SU-DHL-6 (cell line): Measurements from ENCODE around the gene LRRC17.

Experiments
- H2AFZ ChIP-seq: fragments of 200-600 bp; sonication (generic); 2 replicates; pipeline ENCODE4 v1.6.1; 2014; ENCODE audit warnings: low read depth, mild to moderate bottlenecking, moderate library complexity, mixed read lengths, antibody characterized with exemption, low read length; ENCODE audit not compliant: severe bottlenecking
- H3F3A ChIP-seq: fragments of 200-600 bp; shearing (Covaris generic); 2 replicates; pipeline ENCODE4 v1.6.0; 2016; ENCODE audit warnings: antibody characterized with exemption, mild to moderate bottlenecking; ENCODE audit not compliant: insufficient read depth
- H3K27ac ChIP-seq: fragments of 200-600 bp; sonication (generic); 2 replicates; pipeline ENCODE4 v1.5.1; 2016; ENCODE audit warnings: low read depth, mild to moderate bottlenecking, low read length, moderate library complexity, mixed read lengths
- H3K27me3 ChIP-seq: fragments of 200-600 bp; sonication (generic), shearing (Covaris generic); 2 replicates; pipeline ENCODE4 v1.6.0; 2014; ENCODE audit warnings: mild to moderate bottlenecking, low read length
- H3K36me3 ChIP-seq: fragments of 200-600 bp; sonication (generic); 2 replicates; pipeline ENCODE4 v1.6.1; 2014; ENCODE audit warnings: mild to moderate bottlenecking, low read length, mixed read lengths
- H3K4me2 ChIP-seq: fragments of 300-600, 200-600 bp; shearing (Covaris generic), sonication (generic); 2 replicates; pipeline ENCODE4 v1.6.0; 2014; ENCODE audit warnings: low read length, low read depth, mild to moderate bottlenecking; ENCODE audit not compliant: poor library complexity, severe bottlenecking
- H3K4me3 ChIP-seq: fragments of 200-600 bp; sonication (generic); 2 replicates; pipeline ENCODE4 v1.5.1; 2014; ENCODE audit warnings: antibody characterized with exemption, low read length, mild to moderate bottlenecking, mixed read lengths; ENCODE audit not compliant: insufficient read depth, poor library complexity, severe bottlenecking
- H3K79me2 ChIP-seq: fragments of 200-600 bp; sonication (generic); 2 replicates; pipeline ENCODE4 v1.6.1; 2014; ENCODE audit warnings: mild to moderate bottlenecking, low read length, moderate library complexity; ENCODE audit not compliant: insufficient read depth
- H3K9ac ChIP-seq: fragments of 200-600 bp; sonication (generic); 2 replicates; pipeline ENCODE4 v1.7.0; 2014; ENCODE audit warnings: mild to moderate bottlenecking, low read length
- H3K9me2 ChIP-seq: fragments of 200-600 bp; sonication (generic); replicated peaks from 2 replicates; pipeline ENCODE4 v1.6.1; 2014; ENCODE audit warnings: low read length; ENCODE audit not compliant: insufficient read depth
- H3K9me3 ChIP-seq: fragments of 200-600 bp; sonication (generic); 2 replicates; pipeline ENCODE4 v1.6.1; 2014; ENCODE audit warnings: low read length, mixed read lengths; ENCODE audit not compliant: insufficient read depth
- H4K20me1 ChIP-seq: fragments of 200-600 bp; sonication (generic); 2 replicates; pipeline ENCODE4 v1.6.1; 2014; ENCODE audit warnings: low read depth, mild to moderate bottlenecking, antibody characterized with exemption, low read length, moderate library complexity, mixed read lengths
- EZH2phosphoT487 ChIP-seq: fragments of 200-600 bp; sonication (generic), shearing (Covaris generic); conservative IDR thresholded peaks from 2 replicates; pipeline ENCODE4 v1.6.1; 2018; ENCODE audit warnings: mild to moderate bottlenecking, antibody characterized with exemption, low read length, moderate library complexity, mixed read lengths
- TF ChIP-seq, protein P1 (sequence below): fragments of 200-600 bp; sonication (generic); IDR thresholded peaks from one replicate; pipeline ENCODE4 v1.5.1; 2017; ENCODE audit warnings: antibody characterized with exemption, mild to moderate bottlenecking, low read length, moderate library complexity; ENCODE audit not compliant: insufficient read depth, poor library complexity, severe bottlenecking

Gene LRRC17

DNA sequence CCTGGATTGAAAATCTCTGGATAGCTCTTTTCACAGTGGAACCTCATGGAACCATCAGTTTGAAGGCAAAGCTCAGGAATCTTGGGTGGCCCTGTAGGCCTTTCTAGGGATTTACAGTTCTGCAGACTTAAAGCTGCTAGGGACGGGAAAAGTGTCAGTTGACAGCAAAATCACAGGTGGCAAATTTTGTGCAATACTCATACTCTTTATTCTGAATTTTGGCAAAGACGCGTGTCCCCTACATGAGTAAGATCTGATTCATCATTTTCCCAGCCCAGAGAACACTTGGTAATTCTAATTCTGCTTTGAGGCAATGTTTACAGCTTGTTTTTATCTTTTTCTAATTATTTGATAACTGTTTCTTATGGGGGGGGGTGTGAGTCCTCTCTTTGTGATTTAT, 3.6 kb downstream of the LRRC17 start:
- Histone ChIP-seq H3K27ac (no peak overlapping the region), H3K4me2 (no peak overlapping the region)

DNA sequence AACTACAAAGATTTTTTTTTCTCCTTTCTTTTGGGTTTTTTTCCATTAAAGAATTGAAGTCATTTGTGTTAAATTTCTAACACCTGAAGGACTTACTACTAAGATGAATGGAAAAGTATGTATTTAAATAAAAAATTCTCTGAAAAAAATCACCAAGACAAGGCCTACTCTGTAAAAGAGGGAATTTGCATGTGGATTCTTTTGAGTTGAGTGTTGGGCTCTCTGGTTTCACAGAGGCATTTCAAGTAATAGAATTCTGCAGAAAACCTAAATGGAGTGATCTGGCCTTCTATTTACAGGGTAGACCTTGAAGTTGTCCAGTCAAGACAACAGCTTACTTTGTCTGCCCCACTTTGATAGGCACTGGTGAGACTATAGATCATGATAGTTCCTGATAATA, 4.1 kb downstream of the LRRC17 start:
- no peak for TF ChIP-seq EZH2phosphoT487
- TF ChIP-seq, protein P1, sequence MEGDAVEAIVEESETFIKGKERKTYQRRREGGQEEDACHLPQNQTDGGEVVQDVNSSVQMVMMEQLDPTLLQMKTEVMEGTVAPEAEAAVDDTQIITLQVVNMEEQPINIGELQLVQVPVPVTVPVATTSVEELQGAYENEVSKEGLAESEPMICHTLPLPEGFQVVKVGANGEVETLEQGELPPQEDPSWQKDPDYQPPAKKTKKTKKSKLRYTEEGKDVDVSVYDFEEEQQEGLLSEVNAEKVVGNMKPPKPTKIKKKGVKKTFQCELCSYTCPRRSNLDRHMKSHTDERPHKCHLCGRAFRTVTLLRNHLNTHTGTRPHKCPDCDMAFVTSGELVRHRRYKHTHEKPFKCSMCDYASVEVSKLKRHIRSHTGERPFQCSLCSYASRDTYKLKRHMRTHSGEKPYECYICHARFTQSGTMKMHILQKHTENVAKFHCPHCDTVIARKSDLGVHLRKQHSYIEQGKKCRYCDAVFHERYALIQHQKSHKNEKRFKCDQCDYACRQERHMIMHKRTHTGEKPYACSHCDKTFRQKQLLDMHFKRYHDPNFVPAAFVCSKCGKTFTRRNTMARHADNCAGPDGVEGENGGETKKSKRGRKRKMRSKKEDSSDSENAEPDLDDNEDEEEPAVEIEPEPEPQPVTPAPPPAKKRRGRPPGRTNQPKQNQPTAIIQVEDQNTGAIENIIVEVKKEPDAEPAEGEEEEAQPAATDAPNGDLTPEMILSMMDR, result no peak
- H4K20me1 ChIP-seq, result no peaks in the 10 kb centered on the region
- H3K4me2 ChIP-seq, result no peak overlapping the region
- H2AFZ ChIP-seq, result no peak overlapping the region
- no peaks in the 10 kb centered on the region for H3F3A ChIP-seq
- no peak overlapping the region for H3K9ac ChIP-seq
- H3K36me3 ChIP-seq, result no peaks in the 10 kb centered on the region
- no peak overlapping the region for H3K4me3 ChIP-seq
- no peak overlapping the region for H3K27ac ChIP-seq
- H3K9me3 ChIP-seq, result no peaks in the 10 kb centered on the region
- H3K79me2 ChIP-seq, result no peaks in the 10 kb centered on the region
- H3K9me2 ChIP-seq, result no peaks in the 10 kb centered on the region
- no peaks in the 10 kb centered on the region for H3K27me3 ChIP-seq

More for the DNA sequence above, 3.6 kb downstream of the LRRC17 start:
- Histone ChIP-seq H3K36me3 (no peaks in the 10 kb centered on the region), H3K79me2 (no peaks in the 10 kb centered on the region), H3K4me3 (no peak overlapping the region), H4K20me1 (no peaks in the 10 kb centered on the region), H2AFZ (no peak overlapping the region), H3F3A (no peaks in the 10 kb centered on the region), H3K9me2 (no peaks in the 10 kb centered on the region), H3K9ac (no peak overlapping the region), H3K9me3 (no peaks in the 10 kb centered on the region), H3K27me3 (no peaks in the 10 kb centered on the region)
- TF ChIP-seq, protein P1, result no peak
- no peak for TF ChIP-seq EZH2phosphoT487

DNA sequence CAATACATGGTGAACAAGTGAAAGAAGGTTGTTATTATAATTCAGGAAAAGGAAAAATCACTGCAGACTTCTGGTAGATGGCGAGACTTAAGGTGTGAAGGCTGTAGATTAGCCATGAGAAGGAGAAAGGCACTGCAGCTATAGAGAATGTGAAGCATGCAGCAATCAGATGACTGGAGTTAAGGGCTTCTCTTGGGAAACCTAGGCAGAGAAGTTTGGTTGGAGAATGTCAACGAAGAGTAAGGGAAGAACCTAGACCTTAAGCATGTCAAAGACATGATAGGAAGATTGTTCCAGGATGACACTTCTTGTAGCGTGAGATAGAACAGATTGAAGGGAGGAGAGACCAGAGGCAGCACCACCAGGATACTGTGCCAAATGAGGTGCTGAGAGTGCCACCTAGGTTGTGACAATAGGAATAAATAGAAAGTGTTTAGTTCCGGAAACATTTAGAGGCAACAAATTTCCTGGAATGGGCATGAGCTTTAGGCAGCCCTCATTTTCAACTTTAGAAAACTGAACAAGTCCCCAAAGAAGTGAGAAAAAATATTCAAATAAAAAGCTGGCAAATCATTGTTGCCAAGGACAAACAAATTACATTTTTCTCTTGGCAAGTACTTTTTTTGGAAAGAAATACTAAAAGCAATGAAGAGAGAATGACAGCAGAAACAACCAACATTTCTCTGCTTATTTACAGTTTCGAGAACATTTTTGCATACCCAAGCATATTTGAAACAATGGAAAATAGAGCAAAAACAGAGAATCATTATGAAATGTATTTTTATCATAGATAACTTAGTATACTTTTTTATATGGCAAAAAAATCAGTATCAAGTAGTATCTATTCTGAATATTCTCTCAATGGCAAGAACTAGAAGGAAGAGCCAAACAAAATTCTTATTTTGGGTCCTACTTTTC, 4.9 kb downstream of the LRRC17 start:
- Histone ChIP-seq H3K4me2 (no peak overlapping the region), H3K4me3 (no peak overlapping the region), H3K9ac (no peak overlapping the region), H3K9me2 (no peaks in the 10 kb centered on the region), H3K9me3 (no peaks in the 10 kb centered on the region), H3K36me3 (no peaks in the 10 kb centered on the region), H3F3A (no peaks in the 10 kb centered on the region), H3K27ac (no peak overlapping the region), H3K79me2 (no peaks in the 10 kb centered on the region), H2AFZ (no peak overlapping the region), H4K20me1 (no peaks in the 10 kb centered on the region), H3K27me3 (no peaks in the 10 kb centered on the region)
- TF ChIP-seq EZH2phosphoT487, result no peak
- TF ChIP-seq, protein P1, result no peak
